Measurements from ENCODE around the gene UGT1A3. TPM values are rescaled to one million over a fixed set of nuclear protein-coding genes. Genes with fewer than 3 reads are reported as not detected.

The UGT1A3 gene
- not detected for total RNA-seq
- not detected for polyA plus RNA-seq

- H3K27me3 Mint-ChIP-seq: peaks cover 4% of the 10 kb centered on the region
- H3K27ac Mint-ChIP-seq: no peak within 1 kb of the TSS
- Histone ChIP-seq H3K9me3 (ENCODE audit: control insufficient read depth in 2 of 2, low read length in 2 of 2) (no peaks in the 10 kb centered on the region), H3K4me1 (ENCODE audit: control insufficient read depth, insufficient read depth, low read length, poor library complexity, severe bottlenecking) (no peaks in the 10 kb centered on the region), H3K36me3 (ENCODE audit: control insufficient read depth, insufficient read depth, low read length) (no peaks in the 10 kb centered on the region), H3K4me3 (ENCODE audit: low read depth, low read length) (no peak within 1 kb of the TSS), H3K27ac (ENCODE audit: insufficient read depth, low read length, poor library complexity, severe bottlenecking) (no peak within 1 kb of the TSS), H3K27me3 (ENCODE audit: control insufficient read depth, insufficient read depth, low read length) (no peaks in the 10 kb centered on the region)
- H3K36me3 Mint-ChIP-seq: no peaks in the 10 kb centered on the region
- no peak for DNase-seq
- no peaks in the 10 kb centered on the region for H3K4me1 Mint-ChIP-seq
- H3K9me3 Mint-ChIP-seq: peaks cover 0 to 6% (median 0%) of the 10 kb centered on the region in 7 donors
- no peak within 1 kb of the TSS for H3K4me3 Mint-ChIP-seq
- no peak for ATAC-seq (ENCODE audit: low read depth in 2 of 2)
Measured at GRCh38 chr2:233728723-233729301, at the start of gene UGT1A3. Gene UGT1A3 (plus strand): TSS chr2:233729042. CDS start chr2:233729127, 85 bp downstream.

DNA sequence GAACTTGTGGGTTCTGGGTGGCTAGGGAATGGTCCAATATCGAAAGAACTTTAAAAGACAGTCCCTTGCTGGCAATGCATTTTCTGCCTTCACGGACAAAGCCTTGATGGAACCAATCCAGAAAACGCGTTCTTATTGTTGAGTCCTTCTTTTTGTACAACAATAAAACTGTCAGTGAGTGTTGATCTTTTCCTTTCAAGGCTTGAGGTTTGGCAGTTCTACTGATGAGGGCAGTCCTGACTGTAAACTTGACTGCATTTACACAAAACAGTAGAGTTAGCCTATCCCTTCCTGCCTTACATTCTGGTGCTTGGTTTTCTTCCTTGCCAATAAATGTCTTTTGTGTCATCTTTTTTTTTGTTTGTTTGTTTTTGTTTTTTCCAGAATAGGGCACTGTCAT, 49.6 kb upstream of the UGT1A3 start:
- no peaks in the 10 kb centered on the region for H3K9me3 ChIP-seq (ENCODE audit: control insufficient read depth in 2 of 2, low read length in 2 of 2)
- H3K4me1 ChIP-seq (ENCODE audit: control insufficient read depth, insufficient read depth, low read length, poor library complexity, severe bottlenecking): no peaks in the 10 kb centered on the region
- DNase-seq (no peak), ATAC-seq (ENCODE audit: low read depth in 2 of 2) (no peak)
- Mint-ChIP-seq H3K27me3 (peaks cover 33% of the 10 kb centered on the region), H3K4me3 (no peak overlapping the region), H3K27ac (no peak overlapping the region), H3K9me3 (peaks cover 0 to 6% (median 0%) of the 10 kb centered on the region in 7 donors), H3K4me1 (no peaks in the 10 kb centered on the region), H3K36me3 (no peaks in the 10 kb centered on the region)
- H3K4me3 ChIP-seq (ENCODE audit: low read depth, low read length): no peak overlapping the region
- no peak overlapping the region for H3K27ac ChIP-seq (ENCODE audit: insufficient read depth, low read length, poor library complexity, severe bottlenecking)
- no peaks in the 10 kb centered on the region for H3K36me3 ChIP-seq (ENCODE audit: control insufficient read depth, insufficient read depth, low read length)
- H3K27me3 ChIP-seq (ENCODE audit: control insufficient read depth, insufficient read depth, low read length): peaks cover 15% of the 10 kb centered on the region

DNA sequence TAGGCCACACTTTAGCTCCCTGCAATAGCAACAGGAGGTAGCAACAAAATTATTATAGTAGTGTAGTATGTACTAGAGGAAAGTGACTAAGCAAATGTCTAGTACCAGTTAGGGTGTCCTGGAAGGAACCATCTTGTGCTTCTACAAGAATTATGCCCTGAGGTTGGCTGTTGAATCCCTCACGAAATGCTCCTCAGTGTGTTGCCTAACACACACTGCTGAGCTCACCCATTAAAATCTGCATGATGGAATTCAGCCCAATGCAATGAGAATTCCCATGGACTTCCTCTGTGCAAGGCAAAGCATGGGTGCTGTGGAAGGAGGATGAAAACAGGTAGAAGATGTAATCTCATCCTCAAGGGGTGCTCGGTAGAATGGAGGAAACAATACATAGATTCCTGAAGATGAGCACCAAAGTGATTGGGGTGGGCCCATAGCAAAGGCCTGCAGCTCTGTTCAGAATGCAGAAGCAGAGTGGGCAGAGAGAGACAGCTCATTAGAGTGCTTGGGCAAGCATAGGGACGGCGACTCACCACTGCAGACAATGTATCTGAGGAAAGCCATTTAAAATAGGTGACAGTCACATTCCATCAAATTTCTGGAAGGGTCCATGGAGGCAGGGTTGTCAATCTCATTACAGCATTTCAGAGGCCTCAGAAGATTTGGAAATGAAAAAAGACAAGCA, 48.3 kb upstream of the UGT1A3 start:
- H3K36me3 ChIP-seq (ENCODE audit: control insufficient read depth, insufficient read depth, low read length): no peaks in the 10 kb centered on the region
- peaks cover 0 to 6% (median 0%) of the 10 kb centered on the region in 7 donors for H3K9me3 Mint-ChIP-seq
- H3K27ac ChIP-seq (ENCODE audit: insufficient read depth, low read length, poor library complexity, severe bottlenecking): no peak overlapping the region
- H3K36me3 Mint-ChIP-seq: no peaks in the 10 kb centered on the region
- no peaks in the 10 kb centered on the region for H3K4me1 Mint-ChIP-seq
- no peak overlapping the region for H3K4me3 Mint-ChIP-seq
- H3K4me1 ChIP-seq (ENCODE audit: control insufficient read depth, insufficient read depth, low read length, poor library complexity, severe bottlenecking): no peaks in the 10 kb centered on the region
- DNase-seq (no peak), ATAC-seq (ENCODE audit: low read depth in 2 of 2) (no peak)
- H3K27ac Mint-ChIP-seq: no peak overlapping the region
- H3K4me3 ChIP-seq (ENCODE audit: low read depth, low read length): no peak overlapping the region
- H3K27me3 ChIP-seq (ENCODE audit: control insufficient read depth, insufficient read depth, low read length): peaks cover 15% of the 10 kb centered on the region
- H3K27me3 Mint-ChIP-seq: peaks cover 31% of the 10 kb centered on the region
- no peaks in the 10 kb centered on the region for H3K9me3 ChIP-seq (ENCODE audit: control insufficient read depth in 2 of 2, low read length in 2 of 2)

- no peaks in the 10 kb centered on the region for H3K4me1 ChIP-seq (ENCODE audit: control insufficient read depth, insufficient read depth, low read length, poor library complexity, severe bottlenecking)
- DNase-seq (no peak), ATAC-seq (ENCODE audit: low read depth in 2 of 2) (no peak)
- H3K27me3 ChIP-seq (ENCODE audit: control insufficient read depth, insufficient read depth, low read length): peaks cover 10% of the 10 kb centered on the region
- H3K36me3 ChIP-seq (ENCODE audit: control insufficient read depth, insufficient read depth, low read length): no peaks in the 10 kb centered on the region
- Mint-ChIP-seq H3K9me3 (peaks cover 0 to 6% (median 0%) of the 10 kb centered on the region in 7 donors), H3K27ac (no peak within 1 kb of the TSS), H3K4me1 (no peaks in the 10 kb centered on the region), H3K36me3 (no peaks in the 10 kb centered on the region), H3K4me3 (no peak within 1 kb of the TSS), H3K27me3 (peaks cover 35% of the 10 kb centered on the region)
- no peak within 1 kb of the TSS for H3K4me3 ChIP-seq (ENCODE audit: low read depth, low read length)
- no peaks in the 10 kb centered on the region for H3K9me3 ChIP-seq (ENCODE audit: control insufficient read depth in 2 of 2, low read length in 2 of 2)
- no peak within 1 kb of the TSS for H3K27ac ChIP-seq (ENCODE audit: insufficient read depth, low read length, poor library complexity, severe bottlenecking)
Measured at GRCh38 chr2:233681521-233682099, 47.2 kb upstream of the UGT1A3 start, which contains the start of gene UGT1A7. Gene UGT1A7 (plus strand): TSS chr2:233681901. CDS start chr2:233681938, 37 bp downstream.

DNA sequence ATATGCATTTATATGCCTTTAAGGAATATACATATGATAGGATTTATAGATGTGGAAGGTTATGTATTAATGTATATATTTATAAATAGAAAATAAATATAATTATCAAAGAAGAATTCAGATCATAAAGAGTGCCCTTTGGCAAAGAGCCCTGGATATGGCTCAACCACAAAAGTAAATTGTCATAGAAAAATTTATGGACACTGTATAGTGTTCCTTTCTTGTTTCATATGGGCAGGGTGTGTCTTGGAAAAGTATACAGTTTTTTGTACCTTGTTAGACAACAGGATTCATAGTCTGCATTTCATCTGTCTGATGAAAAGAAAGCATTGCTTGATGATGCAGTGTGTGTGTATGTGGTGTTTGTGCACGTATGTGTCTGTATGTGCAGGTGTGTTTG, 44.2 kb upstream of the UGT1A3 start:
- Mint-ChIP-seq H3K36me3 (no peaks in the 10 kb centered on the region), H3K27me3 (peaks cover 39% of the 10 kb centered on the region), H3K27ac (no peak overlapping the region), H3K4me3 (no peak overlapping the region), H3K4me1 (no peaks in the 10 kb centered on the region), H3K9me3 (peaks cover 0 to 5% (median 0%) of the 10 kb centered on the region in 7 donors)
- Histone ChIP-seq H3K36me3 (ENCODE audit: control insufficient read depth, insufficient read depth, low read length) (no peaks in the 10 kb centered on the region), H3K9me3 (ENCODE audit: control insufficient read depth in 2 of 2, low read length in 2 of 2) (no peaks in the 10 kb centered on the region), H3K4me1 (ENCODE audit: control insufficient read depth, insufficient read depth, low read length, poor library complexity, severe bottlenecking) (no peaks in the 10 kb centered on the region), H3K4me3 (ENCODE audit: low read depth, low read length) (no peak overlapping the region), H3K27ac (ENCODE audit: insufficient read depth, low read length, poor library complexity, severe bottlenecking) (no peak overlapping the region), H3K27me3 (ENCODE audit: control insufficient read depth, insufficient read depth, low read length) (peaks cover 8% of the 10 kb centered on the region)
- ATAC-seq (ENCODE audit: low read depth in 2 of 2): no peak
- no peak for DNase-seq

DNA sequence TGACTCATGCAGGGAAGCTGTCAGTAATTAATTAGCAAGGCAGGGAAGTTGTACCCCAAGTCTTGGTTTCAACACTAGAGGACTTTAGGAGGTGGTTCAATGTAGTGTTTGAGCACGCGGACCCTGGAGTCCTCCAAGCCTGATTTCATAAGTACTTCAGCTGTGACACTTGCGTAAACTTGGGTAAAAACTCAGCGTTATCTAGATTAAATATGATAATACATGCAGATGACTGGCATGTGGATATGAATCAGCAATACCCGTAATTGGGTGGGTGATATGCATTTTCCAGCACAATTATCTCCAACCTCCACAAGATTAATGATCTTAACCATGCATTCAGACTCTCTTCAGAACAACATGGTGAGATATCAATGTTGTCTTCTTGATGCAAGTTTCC, 41.9 kb upstream of the UGT1A3 start:
- no peaks in the 10 kb centered on the region for H3K9me3 Mint-ChIP-seq
- peaks cover 27% of the 10 kb centered on the region for H3K27me3 Mint-ChIP-seq
- Histone ChIP-seq H3K27me3 (ENCODE audit: control insufficient read depth, insufficient read depth, low read length) (peaks cover 6% of the 10 kb centered on the region), H3K4me3 (ENCODE audit: low read depth, low read length) (no peak overlapping the region), H3K9me3 (ENCODE audit: control insufficient read depth in 2 of 2, low read length in 2 of 2) (no peaks in the 10 kb centered on the region), H3K36me3 (ENCODE audit: control insufficient read depth, insufficient read depth, low read length) (no peaks in the 10 kb centered on the region), H3K27ac (ENCODE audit: insufficient read depth, low read length, poor library complexity, severe bottlenecking) (no peak overlapping the region), H3K4me1 (ENCODE audit: control insufficient read depth, insufficient read depth, low read length, poor library complexity, severe bottlenecking) (no peaks in the 10 kb centered on the region)
- H3K36me3 Mint-ChIP-seq: no peaks in the 10 kb centered on the region
- ATAC-seq (ENCODE audit: low read depth in 2 of 2): no peak
- no peak overlapping the region for H3K27ac Mint-ChIP-seq
- H3K4me3 Mint-ChIP-seq: no peak overlapping the region
- H3K4me1 Mint-ChIP-seq: no peaks in the 10 kb centered on the region
- DNase-seq: no peak

DNA sequence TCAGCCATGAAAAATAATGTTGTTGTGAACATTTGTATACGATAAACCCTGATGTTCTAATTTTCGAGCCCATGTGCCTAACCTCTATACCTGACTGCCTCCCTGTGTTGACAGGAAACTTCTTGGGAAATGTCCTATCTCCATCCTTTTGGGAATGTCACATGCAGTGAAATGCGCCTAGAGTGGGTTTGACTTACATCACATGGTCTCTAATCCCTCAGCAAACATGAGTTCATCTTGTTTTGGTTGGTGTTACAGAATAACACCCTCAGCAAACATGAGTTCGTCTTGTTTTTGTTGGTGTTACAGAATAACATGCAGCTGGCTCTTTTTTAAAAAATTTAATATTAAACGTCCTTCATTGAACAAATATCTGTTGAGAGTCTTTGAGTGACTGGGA, 40.5 kb upstream of the UGT1A3 start:
- Histone ChIP-seq H3K27me3 (ENCODE audit: control insufficient read depth, insufficient read depth, low read length) (peaks cover 6% of the 10 kb centered on the region), H3K4me3 (ENCODE audit: low read depth, low read length) (no peak overlapping the region)
- no peaks in the 10 kb centered on the region for H3K4me1 Mint-ChIP-seq

More for the DNA sequence above, 40.5 kb upstream of the UGT1A3 start:
- Histone ChIP-seq H3K36me3 (ENCODE audit: control insufficient read depth, insufficient read depth, low read length) (no peaks in the 10 kb centered on the region), H3K27ac (ENCODE audit: insufficient read depth, low read length, poor library complexity, severe bottlenecking) (no peak overlapping the region), H3K4me1 (ENCODE audit: control insufficient read depth, insufficient read depth, low read length, poor library complexity, severe bottlenecking) (no peaks in the 10 kb centered on the region), H3K9me3 (ENCODE audit: control insufficient read depth in 2 of 2, low read length in 2 of 2) (no peaks in the 10 kb centered on the region)
- Mint-ChIP-seq H3K9me3 (peaks cover 0 to 2% (median 0%) of the 10 kb centered on the region in 7 donors), H3K4me3 (no peak overlapping the region), H3K27ac (no peak overlapping the region), H3K36me3 (no peaks in the 10 kb centered on the region), H3K27me3 (peaks cover 27% of the 10 kb centered on the region)
- ATAC-seq (ENCODE audit: low read depth in 2 of 2): no peak
- no peak for DNase-seq
